HEK293T (cell line): ENCODE results near the gene SLC35A3.

Experiments
- CTCF ChIA-PET: fragments of 350-600 bp; formaldehyde crosslinking; extraction: SDS; loops from one replicate; lab custom pipeline; 2021; ENCODE audit warnings: antibody characterized with exemption, inconsistent platforms; lab: Yijun Ruan, JAX
- POLR2A ChIA-PET: fragments of 350-600 bp; formaldehyde crosslinking; extraction: SDS; loops from one replicate; lab custom pipeline; 2020; ENCODE audit warnings: antibody characterized with exemption, inconsistent platforms; lab: Yijun Ruan, JAX
- DNase-seq: peaks from one replicate; pipeline ENCODE4 v3.0.0; 2012; ENCODE audit warnings: mixed read lengths; ENCODE audit errors: extremely low spot score
- ARNT ChIP-seq: fragments of 450-650 bp; IDR thresholded peaks from 2 replicates; pipeline ENCODE4 v1.6.1; 2017; ENCODE audit warnings: mild to moderate bottlenecking
- BHLHE40 ChIP-seq: fragments of 450-650 bp; IDR thresholded peaks from 2 replicates; pipeline ENCODE4 v1.6.1; 2016; ENCODE audit warnings: mild to moderate bottlenecking, moderate library complexity, borderline replicate concordance
- CTBP1 ChIP-seq: fragments of 450-650 bp; IDR thresholded peaks from 2 replicates; pipeline ENCODE4 v1.6.1; 2016; ENCODE audit warnings: borderline replicate concordance
- ELF4 ChIP-seq: fragments of 450-650 bp; IDR thresholded peaks from 2 replicates; pipeline ENCODE4 v1.6.1; 2017; ENCODE audit warnings: antibody characterized with exemption
- FOXA1 ChIP-seq: fragments of 450-650 bp; IDR thresholded peaks from 2 replicates; pipeline ENCODE4 v1.6.1; 2016; ENCODE audit warnings: mild to moderate bottlenecking
- FOXK2 ChIP-seq: fragments of 450-650 bp; IDR thresholded peaks from 2 replicates; pipeline ENCODE4 v1.6.1; 2016; ENCODE audit warnings: mild to moderate bottlenecking
- FOXM1 ChIP-seq: fragments of 450-650 bp; IDR thresholded peaks from 2 replicates; pipeline ENCODE4 v1.6.1; 2017; ENCODE audit warnings: mild to moderate bottlenecking, borderline replicate concordance
- HDGF ChIP-seq: fragments of 450-650 bp; IDR thresholded peaks from 2 replicates; pipeline ENCODE4 v1.6.1; 2017; ENCODE audit warnings: antibody characterized with exemption, borderline replicate concordance
- L3MBTL2 ChIP-seq: fragments of 450-650 bp; conservative IDR thresholded peaks from 2 replicates; pipeline ENCODE4 v1.6.1; 2016; ENCODE audit warnings: mild to moderate bottlenecking
- LEF1 ChIP-seq: fragments of 450-650 bp; IDR thresholded peaks from 2 replicates; pipeline ENCODE4 v1.6.1; 2017; ENCODE audit warnings: mild to moderate bottlenecking, borderline replicate concordance
- NFRKB ChIP-seq: fragments of 450-650 bp; IDR thresholded peaks from 2 replicates; pipeline ENCODE4 v1.6.1; 2016; ENCODE audit warnings: mild to moderate bottlenecking, moderate library complexity
- PKNOX1 ChIP-seq: fragments of 450-650 bp; IDR thresholded peaks from 2 replicates; pipeline ENCODE4 v1.6.1; 2016
- SP1 ChIP-seq: fragments of 450-650 bp; IDR thresholded peaks from 2 replicates; pipeline ENCODE4 v1.6.1; 2017
- SUZ12 ChIP-seq: fragments of 450-650 bp; IDR thresholded peaks from 2 replicates; pipeline ENCODE4 v1.6.1; 2016; ENCODE audit warnings: mild to moderate bottlenecking
- TARDBP ChIP-seq: fragments of 450-650 bp; IDR thresholded peaks from 2 replicates; pipeline ENCODE4 v1.6.1; 2016
- ZNF384 ChIP-seq: fragments of 450-650 bp; IDR thresholded peaks from 2 replicates; pipeline ENCODE4 v1.6.1; 2016

Gene SLC35A3

GRCh38 chr1:100010804-100011203 is 41.0 kb downstream of the SLC35A3 start:
- DNase-seq, result no peak
- TF ChIP-seq FOXK2 (no peak), FOXA1 (no peak), SP1 (no peak)
- ChIA-PET CTCF (no interaction called here), POLR2A (no interaction called here)

GRCh38 chr1:100019220-100019619 is 49.4 kb downstream of the SLC35A3 start:
- DNase-seq, result no peak
- POLR2A ChIA-PET, result no interaction called here
- CTCF ChIA-PET, result interaction anchor here (0.7 kb wide), 1 partner anchor 33 kb away, joined by 3 read pairs; no protein-coding TSS in a partner anchor
- TF ChIP-seq FOXA1 (no peak), SUZ12 (no peak), FOXM1 (no peak), ARNT (no peak)

- ChIA-PET POLR2A (interaction anchor here (1.0 kb wide), 1 partner anchor 14 kb away, joined by 3 read pairs; a partner anchor contains a TSS), CTCF (no interaction called here)
- TF ChIP-seq LEF1, result no peak
- no peak for TF ChIP-seq FOXM1
- TF ChIP-seq CTBP1, result no peak
- TF ChIP-seq SUZ12, result no peak
- no peak for TF ChIP-seq PKNOX1
- no peak for TF ChIP-seq FOXA1
- TF ChIP-seq NFRKB, result no peak
- no peak for TF ChIP-seq BHLHE40
- no peak for TF ChIP-seq HDGF
- no peak for TF ChIP-seq ARNT
- no peak for TF ChIP-seq TARDBP
- TF ChIP-seq SP1, result no peak
- no peak for TF ChIP-seq L3MBTL2
- no peak for TF ChIP-seq ELF4
- no peak for TF ChIP-seq ZNF384
- no peak for TF ChIP-seq FOXK2
- DNase-seq, result no peak
These were observed 53.7 kb downstream of the SLC35A3 start for GRCh38 chr1:100023482-100023881.

GRCh38 chr1:100027212-100027611 is 57.4 kb downstream of the SLC35A3 start:
- ChIA-PET POLR2A (no interaction called here), CTCF (no interaction called here)
- no peak for TF ChIP-seq BHLHE40
- TF ChIP-seq SP1, result no peak
- TF ChIP-seq FOXA1, result no peak
- TF ChIP-seq ELF4, result no peak
- no peak for TF ChIP-seq FOXM1
- no peak for TF ChIP-seq L3MBTL2
- TF ChIP-seq HDGF, result no peak
- no peak for TF ChIP-seq PKNOX1
- TF ChIP-seq ARNT, result no peak
- TF ChIP-seq FOXK2, result no peak
- TF ChIP-seq TARDBP, result no peak
- no peak for TF ChIP-seq NFRKB
- DNase-seq, result no peak

GRCh38 chr1:100028765-100029164 is 59.0 kb downstream of the SLC35A3 start:
- TF ChIP-seq ARNT, result no peak
- no peak for TF ChIP-seq TARDBP
- TF ChIP-seq ELF4, result no peak
- TF ChIP-seq BHLHE40, result no peak
- no peak for TF ChIP-seq CTBP1
- TF ChIP-seq FOXA1, result no peak
- TF ChIP-seq HDGF, result no peak
- no peak for TF ChIP-seq NFRKB
- no peak for TF ChIP-seq FOXM1
- TF ChIP-seq SUZ12, result no peak
- TF ChIP-seq SP1, result no peak
- no peak for TF ChIP-seq FOXK2
- TF ChIP-seq L3MBTL2, result no peak
- no peak for TF ChIP-seq LEF1
- TF ChIP-seq ZNF384, result no peak
- TF ChIP-seq PKNOX1, result no peak
- CTCF ChIA-PET, result no interaction called here
- DNase-seq, result no peak
- POLR2A ChIA-PET, result no interaction called here

- TF ChIP-seq ZNF384, result no peak
- no peak for TF ChIP-seq FOXK2
- TF ChIP-seq NFRKB, result no peak
- no peak for TF ChIP-seq SUZ12
- TF ChIP-seq PKNOX1, result no peak
- TF ChIP-seq L3MBTL2, result no peak
- no peak for TF ChIP-seq ELF4
- TF ChIP-seq FOXM1, result no peak
- no peak for TF ChIP-seq LEF1
- TF ChIP-seq TARDBP, result no peak
- TF ChIP-seq ARNT, result no peak
- no peak for TF ChIP-seq CTBP1
- TF ChIP-seq FOXA1, result no peak
- TF ChIP-seq SP1, result no peak
- no peak for TF ChIP-seq HDGF
- no peak for TF ChIP-seq BHLHE40
- DNase-seq, result peak; percentile 56
- ChIA-PET POLR2A (interaction anchor here (1.2 kb wide), 1 partner anchor 185 kb away, joined by 3 read pairs; the partner anchor contains the start of gene AGL), CTCF (interaction anchor here (0.7 kb wide), 1 partner anchor 169 kb away, joined by 3 read pairs; no protein-coding TSS in a partner anchor)
These were observed 64.7 kb downstream of the SLC35A3 start for GRCh38 chr1:100034470-100034869.
